Spleen (tissue), 7 donors: ENCODE data around the gene CAGE1.

Source experiments
- POLR2A ChIP-seq, 3 donors: fragments of 450-650 bp; IDR thresholded peaks; one replicate each; pipeline ENCODE4 v1.5.1; 2017; ENCODE audit warnings: antibody characterized with exemption in 3 of 3, mild to moderate bottlenecking in 1 of 3
- POLR2AphosphoS5 ChIP-seq, 3 donors: sonication (generic); formaldehyde crosslinking; IDR thresholded peaks; one replicate each; pipeline ENCODE4 v1.5.1; 2017; ENCODE audit warnings: antibody characterized with exemption in 3 of 3
- TF ChIP-seq, protein P1 (sequence below), 11 experiments: fragments of 200-600 bp in 7 of 11; fragments of 450-650 bp in 4 of 11; sonication (generic) in 4 of 11; IDR thresholded peaks in 8 of 11; conservative IDR thresholded peaks in 3 of 11; 1 replicate in 7 of 11; 2 replicates in 4 of 11; pipeline versions ENCODE4 v1.4.0 to v1.8.0; 2016 to 2021; ENCODE audit warnings: antibody characterized with exemption in 11 of 11, inconsistent platforms in 4 of 11, mild to moderate bottlenecking in 1 of 11
- donor health status: DM: no; HTN: no; CAD: no; lungs with moderate emphysema.
- donor health status: DM: no; HTN: no; CAD: no.
- donor health status: DM: no; HTN: no; CAD: no.

DNA sequence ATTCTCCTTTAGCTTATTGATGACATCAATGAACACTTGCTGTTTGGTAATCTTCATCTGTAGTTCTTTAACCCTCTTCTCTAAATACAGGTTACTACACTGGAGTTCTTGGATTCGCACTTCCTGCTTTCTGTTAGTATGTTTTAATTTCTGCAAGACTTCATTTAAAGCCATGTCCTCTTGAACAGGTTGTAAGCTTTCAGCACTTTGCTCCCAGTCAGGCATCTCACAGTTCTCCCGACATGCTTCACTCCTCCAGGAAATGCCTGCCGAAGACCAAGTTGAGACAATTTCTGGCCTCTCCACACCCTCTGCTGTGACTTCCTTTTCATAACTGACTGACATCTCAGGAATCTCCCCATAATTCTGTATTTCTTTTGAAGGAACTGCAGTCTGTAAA lies 15.8 kb downstream of the CAGE1 start:
- TF ChIP-seq, protein P1, sequence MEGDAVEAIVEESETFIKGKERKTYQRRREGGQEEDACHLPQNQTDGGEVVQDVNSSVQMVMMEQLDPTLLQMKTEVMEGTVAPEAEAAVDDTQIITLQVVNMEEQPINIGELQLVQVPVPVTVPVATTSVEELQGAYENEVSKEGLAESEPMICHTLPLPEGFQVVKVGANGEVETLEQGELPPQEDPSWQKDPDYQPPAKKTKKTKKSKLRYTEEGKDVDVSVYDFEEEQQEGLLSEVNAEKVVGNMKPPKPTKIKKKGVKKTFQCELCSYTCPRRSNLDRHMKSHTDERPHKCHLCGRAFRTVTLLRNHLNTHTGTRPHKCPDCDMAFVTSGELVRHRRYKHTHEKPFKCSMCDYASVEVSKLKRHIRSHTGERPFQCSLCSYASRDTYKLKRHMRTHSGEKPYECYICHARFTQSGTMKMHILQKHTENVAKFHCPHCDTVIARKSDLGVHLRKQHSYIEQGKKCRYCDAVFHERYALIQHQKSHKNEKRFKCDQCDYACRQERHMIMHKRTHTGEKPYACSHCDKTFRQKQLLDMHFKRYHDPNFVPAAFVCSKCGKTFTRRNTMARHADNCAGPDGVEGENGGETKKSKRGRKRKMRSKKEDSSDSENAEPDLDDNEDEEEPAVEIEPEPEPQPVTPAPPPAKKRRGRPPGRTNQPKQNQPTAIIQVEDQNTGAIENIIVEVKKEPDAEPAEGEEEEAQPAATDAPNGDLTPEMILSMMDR (IDR thresholded peaks at IDR 0.05 in 8 of 11, conservative IDR thresholded peaks at IDR 0.05 in 3 of 11): no peak
- TF ChIP-seq POLR2A (IDR thresholded peaks at IDR 0.05) (no peak), POLR2AphosphoS5 (IDR thresholded peaks at IDR 0.05) (no peak)
